VCaP (cell line): ENCODE measurements around the gene NRCAM.

ENCODE experiments used
- H3K27ac ChIP-seq: fragments of 450-650 bp; 2 replicates; pipeline ENCODE4 v1.5.1; 2017
- CTCF ChIP-seq: fragments of 450-650 bp; conservative IDR thresholded peaks from 2 replicates; pipeline ENCODE4 v1.5.1; 2017; ENCODE audit warnings: mild to moderate bottlenecking, moderate library complexity

NRCAM gene

GRCh38 chr7:108231221-108231620 is 225.0 kb downstream of the NRCAM start:
- no peak for TF ChIP-seq CTCF
- H3K27ac ChIP-seq = no peak overlapping the region

- TF ChIP-seq CTCF = no peak
- H3K27ac ChIP-seq = no peak overlapping the region
Measured at GRCh38 chr7:108227366-108227765, 228.9 kb downstream of the NRCAM start.

GRCh38 chr7:108226816-108227299 is 229.4 kb downstream of the NRCAM start:
- H3K27ac ChIP-seq = no peak overlapping the region
- TF ChIP-seq CTCF = no peak

GRCh38 chr7:108225531-108226181 is 230.6 kb downstream of the NRCAM start:
- H3K27ac ChIP-seq = no peak overlapping the region
- TF ChIP-seq CTCF = no peak

GRCh38 chr7:108224387-108224786 is 231.8 kb downstream of the NRCAM start:
- no peak overlapping the region for H3K27ac ChIP-seq
- TF ChIP-seq CTCF = no peak

- peak; percentile 38; the same call in 1 of the 2 replicates for TF ChIP-seq CTCF
- no peak overlapping the region for H3K27ac ChIP-seq
Measured at GRCh38 chr7:108222236-108222892, 233.9 kb downstream of the NRCAM start.

GRCh38 chr7:108211382-108212201 is 244.6 kb downstream of the NRCAM start:
- no peak for TF ChIP-seq CTCF
- H3K27ac ChIP-seq = no peak overlapping the region
